GM21526 (cell line): Measurements from ENCODE around the gene ZBTB8OS.
"Not testable (repeated sequence)": the region's sequence is repeated elsewhere in the genome, so short reads cannot be mapped to it uniquely, and the experiment has no call there.

Experiments used
- ATAC-seq: cut with Tn5 transposase; IDR thresholded peaks from one replicate; pipeline ENCODE4 v1.9.1; 2021; ENCODE audit warnings: moderate library complexity; ENCODE audit not compliant: unreplicated experiment, low FRiP score

ZBTB8OS gene

DNA sequence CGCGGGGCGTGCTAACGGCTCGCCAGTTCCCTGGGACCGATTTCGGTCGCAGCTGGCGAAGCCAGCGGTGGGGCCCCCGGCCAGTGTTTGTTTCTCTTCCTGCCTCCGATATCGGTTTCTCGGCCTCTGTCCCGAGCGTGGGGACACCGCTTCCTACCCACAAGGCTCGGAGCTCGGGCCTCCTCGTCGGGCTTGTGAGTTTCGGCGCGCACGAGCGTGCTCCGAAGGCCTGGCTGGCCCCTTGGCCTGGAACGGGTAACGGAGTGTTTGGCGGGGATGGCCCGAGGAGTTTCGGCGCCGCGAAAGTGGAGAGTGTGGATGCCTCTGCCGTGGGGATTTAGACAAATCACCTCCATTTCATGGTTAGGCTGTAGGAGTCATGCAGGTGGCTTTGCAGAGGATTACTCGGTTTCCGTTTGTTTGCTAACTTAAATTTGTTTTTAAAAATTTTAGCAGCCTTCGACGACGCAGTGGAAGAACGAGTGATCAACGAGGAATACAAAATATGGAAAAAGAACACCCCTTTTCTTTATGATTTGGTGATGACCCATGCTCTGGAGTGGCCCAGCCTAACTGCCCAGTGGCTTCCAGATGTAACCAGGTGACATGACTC lies 1.2 kb upstream of the ZBTB8OS start:
- no peak for ATAC-seq

DNA sequence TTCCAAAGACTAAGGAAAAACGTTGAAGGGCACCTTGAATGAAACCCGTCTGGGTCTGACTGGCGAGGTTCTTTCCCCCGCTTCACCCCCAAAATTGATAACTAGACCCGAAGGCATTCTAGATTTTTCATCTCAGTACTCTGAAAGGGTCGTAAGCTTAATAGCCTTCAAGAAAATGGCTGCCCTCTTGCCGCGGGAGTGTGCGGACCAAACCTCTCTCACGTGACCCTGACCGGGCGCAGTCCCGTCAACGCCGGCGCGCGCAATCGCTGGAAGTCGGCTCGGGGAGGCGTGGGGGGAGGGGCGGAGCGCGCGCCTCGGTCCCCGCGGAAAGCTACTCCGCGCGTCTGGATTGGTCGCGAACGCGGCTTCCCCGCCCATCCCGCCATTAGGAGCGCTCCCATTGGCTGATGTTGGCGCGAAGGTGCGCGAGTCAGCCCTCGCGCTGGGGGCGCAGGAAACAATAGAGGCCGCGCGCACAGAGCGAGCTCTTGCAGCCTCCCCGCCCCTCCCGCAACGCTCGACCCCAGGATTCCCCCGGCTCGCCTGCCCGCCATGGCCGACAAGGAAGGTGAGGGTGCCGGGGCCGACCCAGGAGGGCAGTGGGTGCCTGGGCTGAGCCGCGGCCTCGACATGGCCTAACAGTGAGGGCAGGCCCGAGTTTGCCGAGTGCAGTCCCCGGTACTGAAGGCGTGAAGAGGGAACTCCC lies 556 bp upstream of the ZBTB8OS start, which contains the start of gene RBBP4:
TSS of gene RBBP4 (plus strand) at position 457 of the 709 bp plus-strand sequence. CDS start at position 556, 99 bp downstream.
- ATAC-seq: peak; percentile 77

DNA sequence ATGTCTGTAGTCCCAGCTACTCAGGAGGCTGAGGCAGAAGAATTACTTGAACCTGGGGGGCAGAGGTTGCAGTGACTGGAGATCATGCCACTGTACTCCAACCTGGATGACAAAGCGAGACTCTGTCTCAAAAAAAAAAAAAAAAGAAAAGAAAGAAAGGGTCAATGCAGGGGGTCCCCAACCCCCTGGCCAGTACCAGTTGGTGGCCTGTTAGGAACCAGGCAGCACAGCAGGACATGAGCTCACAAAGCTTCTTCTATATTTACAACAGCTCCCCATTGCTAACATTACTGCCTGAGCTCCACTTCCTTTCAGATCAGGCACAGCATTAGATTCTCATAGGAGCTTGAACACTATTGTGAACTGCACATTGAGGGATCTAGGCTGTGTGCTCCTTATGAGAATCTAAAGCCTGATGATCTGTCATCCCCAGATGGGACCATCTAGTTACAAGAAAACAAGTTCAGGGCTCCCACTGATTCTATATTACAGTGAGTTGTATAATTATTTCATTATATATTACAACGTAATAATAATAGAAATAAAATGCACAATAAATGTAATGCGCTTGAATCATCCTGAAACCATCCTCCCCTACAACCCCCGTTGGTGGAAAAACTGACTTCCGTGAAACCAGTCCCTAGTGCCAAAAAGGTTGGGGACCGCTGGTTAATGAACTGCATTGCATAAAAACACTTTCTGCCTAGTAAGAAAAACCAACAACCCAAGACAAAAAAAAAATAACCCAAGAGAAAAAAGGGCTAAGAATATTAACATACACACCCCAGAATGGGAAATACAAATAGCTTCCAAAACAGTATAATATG lies 2.8 kb downstream of the ZBTB8OS start:
- no peak for ATAC-seq

DNA sequence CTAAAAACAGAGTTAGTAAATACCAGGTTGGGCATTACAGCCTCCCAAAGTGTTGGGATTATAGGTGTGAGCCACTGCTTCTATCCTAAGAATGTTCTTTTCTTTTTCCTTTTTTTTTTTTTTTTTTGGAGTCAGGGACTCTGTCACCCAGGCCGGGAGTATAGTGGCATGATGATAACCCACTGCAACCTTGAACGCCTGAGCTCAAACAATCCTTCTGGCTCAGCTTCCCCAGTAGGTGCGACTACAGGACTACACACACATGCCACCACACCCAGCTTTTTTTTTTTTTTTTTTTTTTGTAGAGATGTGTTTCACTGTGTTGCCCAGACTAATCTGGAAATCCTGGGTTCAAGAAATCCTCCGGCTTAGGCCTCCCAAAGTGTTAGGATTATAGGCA lies 5.9 kb downstream of the ZBTB8OS start:
- ATAC-seq: no peak

DNA sequence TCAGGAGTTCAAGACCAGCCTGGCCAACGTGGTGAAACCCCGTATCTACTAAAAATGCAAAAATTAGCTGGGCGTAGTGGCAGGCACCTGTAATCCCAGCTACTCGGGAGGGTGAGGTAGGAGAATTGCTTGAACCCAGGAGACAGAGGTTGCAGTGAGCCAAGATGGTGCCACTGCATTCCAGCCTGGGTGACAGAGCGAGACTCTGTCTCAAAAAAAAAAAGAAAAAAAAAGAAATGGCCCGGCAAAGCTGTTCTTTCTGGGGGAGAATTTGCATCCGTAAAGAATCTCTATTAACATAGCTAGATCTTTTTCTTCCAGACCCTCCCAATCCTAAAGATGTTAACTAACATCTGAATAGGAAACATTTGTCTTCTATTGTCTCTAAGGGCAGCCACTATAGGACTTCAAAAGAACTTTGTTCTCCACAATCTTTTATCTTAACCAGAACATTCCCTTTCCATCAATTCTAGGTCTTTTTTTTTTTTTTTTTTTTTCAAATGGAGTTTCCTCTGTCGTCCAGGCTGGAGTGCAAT lies 8.0 kb downstream of the ZBTB8OS start:
- ATAC-seq: not testable (repeated sequence)

DNA sequence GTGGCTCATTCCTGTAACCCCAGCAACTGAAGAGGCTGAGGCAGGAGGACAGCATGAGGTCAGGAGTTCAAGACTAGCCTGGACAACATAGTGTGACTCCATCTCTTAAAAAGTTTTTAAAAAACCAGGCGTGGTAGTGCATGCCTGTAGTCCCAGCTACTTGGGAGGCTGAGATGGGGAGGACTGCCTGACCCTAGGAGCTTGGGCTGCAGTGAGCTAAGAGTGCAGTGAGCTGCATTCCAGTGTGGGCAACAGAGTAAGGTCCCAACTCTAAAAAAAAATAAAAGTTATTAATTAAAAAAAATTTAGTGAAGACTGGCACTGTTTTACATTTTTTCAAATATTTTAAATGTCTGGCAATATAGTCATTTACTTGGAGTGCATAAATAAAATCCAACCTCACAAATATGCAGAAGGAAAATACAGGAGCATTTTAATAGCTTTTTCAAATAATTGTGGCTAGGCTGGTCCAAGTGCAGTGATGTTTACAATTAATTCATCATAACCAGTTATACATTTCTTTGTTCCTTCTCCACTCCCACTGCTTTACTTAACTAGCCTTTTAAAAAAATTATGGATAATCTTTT lies 10.8 kb downstream of the ZBTB8OS start:
- no peak for ATAC-seq

DNA sequence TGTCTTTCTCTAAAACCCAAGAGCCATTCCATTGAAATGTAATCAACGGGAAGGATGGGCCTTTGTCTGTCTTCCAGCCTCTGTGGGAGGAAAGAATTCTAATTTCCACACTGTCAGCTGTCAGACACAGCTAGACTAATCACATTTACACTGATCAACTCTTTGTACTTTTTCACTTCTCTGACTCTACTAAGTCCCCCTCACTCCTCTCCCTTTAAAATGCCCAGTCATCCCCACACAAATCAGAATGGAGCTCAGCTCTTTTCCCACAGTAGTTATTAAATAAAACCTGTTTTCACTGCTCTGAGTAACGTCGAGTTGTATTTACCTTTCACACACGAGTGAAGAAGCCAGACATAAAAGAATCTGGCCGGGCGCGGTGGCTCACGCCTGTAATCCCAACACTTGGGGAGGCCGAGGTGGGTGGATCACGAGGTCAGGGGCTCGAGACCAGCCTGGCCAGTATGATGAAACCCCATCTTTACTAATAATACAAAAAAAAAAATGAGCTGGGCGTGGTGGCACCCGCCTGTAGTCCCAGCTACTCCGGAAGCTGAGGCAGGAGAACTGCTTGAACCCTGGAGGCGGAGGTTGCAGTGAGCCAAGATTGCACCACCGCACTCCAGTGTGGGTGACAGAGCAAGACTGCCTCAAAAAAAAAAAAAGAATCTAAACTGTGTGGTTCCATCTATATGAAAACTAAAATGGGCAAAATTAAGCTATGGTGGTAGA lies 13.3 kb downstream of the ZBTB8OS start:
- no peak for ATAC-seq

DNA sequence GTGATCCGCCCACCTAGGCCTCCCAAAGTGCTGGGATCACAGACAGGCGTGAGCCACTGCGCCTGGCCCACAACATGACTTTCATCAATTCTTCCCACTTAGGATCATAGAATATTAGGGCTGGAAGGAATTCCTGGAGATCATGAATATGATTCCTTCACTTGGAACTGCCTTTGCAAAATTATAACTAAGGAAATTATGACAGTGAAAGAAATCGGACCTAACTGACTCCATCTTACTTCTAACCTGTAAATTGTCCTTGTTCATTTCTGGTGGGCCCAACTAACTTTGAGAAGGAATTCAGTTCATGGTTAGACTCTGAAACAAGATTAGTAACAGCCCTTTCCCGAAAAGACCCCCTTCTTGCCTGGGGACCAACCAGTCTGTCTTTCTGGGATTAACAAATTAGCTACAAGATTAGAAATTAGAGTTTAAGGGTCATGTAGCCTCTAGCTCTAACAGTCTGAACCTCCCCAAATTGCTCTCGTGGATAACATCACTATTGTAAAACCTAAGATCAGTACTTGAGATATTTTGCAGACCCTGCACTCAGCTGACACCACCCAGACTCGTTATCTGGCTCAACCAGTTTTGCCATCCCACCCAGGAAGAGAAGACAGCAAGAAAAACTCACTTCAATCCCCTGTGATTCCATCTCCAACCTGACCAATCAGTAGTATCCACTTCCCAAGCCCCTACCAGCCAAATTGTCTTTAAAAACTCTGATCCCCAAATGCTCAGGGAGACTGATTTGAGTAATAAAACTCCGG lies 14.7 kb downstream of the ZBTB8OS start:
- no peak for ATAC-seq

DNA sequence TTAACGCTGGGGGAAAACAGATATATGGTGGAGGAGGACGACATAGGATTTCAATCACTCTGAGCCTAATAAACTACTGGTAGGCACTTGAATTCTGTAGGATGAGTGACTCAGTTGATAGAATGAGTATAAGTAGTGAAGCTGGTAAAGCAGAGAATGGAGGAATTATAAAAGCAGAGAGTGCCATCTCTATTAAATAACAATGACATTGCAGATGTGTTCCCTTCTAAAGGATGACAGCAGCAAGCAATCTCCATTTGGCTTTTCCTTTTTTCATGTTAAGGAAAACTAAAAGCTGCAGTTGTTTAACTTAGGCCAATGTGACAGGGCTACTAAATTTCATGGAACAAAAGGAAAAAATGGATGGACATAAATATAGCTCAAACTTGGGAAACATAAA lies 17.5 kb downstream of the ZBTB8OS start:
- no peak for ATAC-seq

DNA sequence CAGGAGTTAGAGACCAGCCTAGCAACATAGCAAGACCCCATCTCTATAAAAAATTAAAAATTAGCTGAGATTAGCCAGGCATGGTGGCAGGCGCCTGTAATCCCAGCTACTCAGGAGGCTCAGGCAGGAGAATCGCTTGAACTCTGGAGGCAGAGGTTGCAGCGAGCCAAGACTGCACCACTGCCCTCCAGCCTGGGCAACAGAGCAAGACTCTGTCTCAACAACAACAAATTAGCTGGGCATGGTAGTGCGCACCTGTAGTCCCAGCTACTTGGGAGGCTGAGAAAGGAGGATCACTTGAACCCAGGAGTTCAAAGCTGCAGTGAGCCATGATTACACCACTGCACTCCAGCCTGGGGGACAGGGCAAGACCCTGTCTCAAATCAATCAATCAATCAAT lies 20.2 kb downstream of the ZBTB8OS start:
- not testable (repeated sequence) for ATAC-seq

DNA sequence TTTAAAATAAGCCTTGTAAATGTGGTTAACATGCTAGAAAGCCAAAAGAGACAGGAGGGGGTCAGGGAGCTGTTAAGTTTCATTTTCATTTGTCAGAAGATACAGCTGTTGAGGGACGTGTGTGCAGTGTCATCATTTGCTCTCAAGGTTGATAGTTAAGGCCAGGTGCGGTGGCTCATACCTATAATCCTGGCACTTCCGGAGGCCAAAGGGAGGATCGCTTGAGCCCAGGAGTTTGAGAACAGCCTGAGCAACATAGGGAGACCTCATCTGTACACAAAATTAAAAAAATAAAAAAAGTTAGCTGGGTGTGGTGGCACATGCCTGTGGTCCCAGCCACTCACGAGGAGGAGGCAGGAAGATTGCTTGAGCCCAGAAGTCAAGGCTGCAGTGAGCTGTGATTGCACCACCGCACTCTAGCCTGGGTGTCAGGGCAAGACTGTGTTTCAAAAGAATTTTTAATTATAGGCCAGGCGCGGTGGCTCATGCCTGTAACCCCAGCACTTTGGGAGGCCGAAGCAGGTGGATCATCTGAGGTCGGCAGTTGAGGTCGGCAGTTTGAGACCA lies 22.7 kb downstream of the ZBTB8OS start:
- peak; percentile 70 for ATAC-seq

DNA sequence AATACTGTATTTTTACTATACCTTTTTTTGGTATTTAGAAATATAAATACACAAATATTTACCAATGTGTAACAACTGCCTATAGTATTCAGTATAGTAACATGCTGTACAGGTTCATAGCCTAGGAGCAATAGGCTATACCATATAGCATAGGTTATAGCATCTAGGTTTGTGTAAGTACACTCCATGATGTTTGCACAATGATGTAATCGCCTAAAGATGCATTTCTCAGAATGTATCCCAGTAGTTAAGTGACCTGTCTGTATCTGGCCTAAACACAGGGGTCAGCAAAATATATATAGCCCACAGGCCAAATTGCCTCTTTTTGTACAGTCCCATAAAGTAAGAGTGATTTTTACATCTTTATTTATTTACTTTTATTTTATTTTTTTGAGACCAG lies 24.2 kb downstream of the ZBTB8OS start:
- ATAC-seq: no peak

DNA sequence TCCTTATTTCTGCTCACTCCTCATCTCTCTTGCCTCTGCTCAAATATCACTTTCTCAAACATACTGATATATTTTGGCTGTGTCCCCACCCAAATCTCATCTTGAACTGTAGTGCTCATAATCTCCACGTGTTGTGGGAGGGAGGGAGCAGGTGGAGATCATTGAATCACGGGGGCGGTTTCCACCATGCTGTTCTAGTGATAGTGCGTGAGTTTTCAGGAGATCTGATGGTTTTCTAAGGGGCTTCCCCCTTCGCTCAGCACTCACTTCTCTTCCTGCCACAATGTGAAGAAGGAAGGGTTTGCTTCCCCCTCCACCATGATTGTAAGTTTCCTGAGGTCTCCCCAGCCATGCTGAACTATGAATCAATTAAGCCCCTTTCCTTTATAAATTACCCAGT lies 26.6 kb downstream of the ZBTB8OS start:
- ATAC-seq: no peak

DNA sequence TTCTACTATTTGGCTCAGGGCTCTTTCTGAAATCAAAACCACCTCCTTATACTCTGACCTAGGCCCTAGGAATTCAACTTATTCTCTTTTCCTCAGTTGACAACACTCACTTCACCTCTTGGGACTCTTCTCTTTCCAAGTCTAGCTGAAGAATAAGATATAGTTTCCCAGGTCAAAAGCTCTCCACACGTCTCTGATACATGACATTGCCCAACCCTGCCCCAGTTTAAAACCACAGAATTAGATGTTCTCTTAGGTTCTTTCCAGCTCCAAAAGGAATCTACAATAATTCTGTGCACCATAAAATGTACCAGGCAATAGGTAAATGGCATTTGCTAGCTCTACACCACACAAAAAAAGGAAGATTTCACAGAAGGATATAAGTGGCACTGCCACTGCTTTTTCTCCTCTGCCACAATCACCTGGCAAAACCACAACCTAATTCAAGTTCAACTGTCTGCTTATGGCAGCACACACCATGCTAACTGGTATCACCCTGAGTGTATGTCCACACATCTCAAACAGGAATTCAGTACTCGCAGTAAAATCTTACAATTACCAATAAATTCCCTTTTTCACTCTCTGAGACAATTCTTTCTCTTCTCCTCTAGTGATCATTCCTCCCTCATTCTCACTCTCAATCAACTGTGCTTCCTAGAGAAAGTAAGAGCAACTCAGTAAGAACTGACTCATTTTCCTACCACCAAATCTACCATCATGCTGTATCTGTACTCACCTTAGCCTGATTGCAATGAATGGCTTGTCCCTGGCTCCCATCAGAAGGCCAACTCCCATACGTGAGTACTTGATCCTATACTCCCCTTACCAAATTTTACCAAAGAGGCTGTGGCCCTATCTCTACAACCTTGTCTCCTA lies 27.3 kb downstream of the ZBTB8OS start:
- ATAC-seq: no peak

DNA sequence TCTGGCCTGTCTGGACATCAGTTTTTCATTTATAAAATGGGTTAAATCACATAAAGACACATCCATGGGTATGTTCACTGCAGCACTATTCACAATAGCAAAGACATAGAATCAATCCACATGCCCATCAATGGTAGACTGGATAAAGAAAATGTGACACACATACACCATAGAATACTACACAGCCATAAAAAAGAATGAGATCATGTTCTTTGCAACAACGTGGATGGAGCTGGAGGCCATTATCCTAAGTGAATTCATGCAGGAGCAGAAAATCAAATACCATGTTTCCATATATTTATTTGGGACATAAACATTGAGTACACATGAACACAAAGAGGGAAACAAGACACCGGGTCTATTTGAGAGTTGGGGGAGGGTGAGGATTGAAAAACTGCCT lies 28.1 kb downstream of the ZBTB8OS start:
- no peak for ATAC-seq

DNA sequence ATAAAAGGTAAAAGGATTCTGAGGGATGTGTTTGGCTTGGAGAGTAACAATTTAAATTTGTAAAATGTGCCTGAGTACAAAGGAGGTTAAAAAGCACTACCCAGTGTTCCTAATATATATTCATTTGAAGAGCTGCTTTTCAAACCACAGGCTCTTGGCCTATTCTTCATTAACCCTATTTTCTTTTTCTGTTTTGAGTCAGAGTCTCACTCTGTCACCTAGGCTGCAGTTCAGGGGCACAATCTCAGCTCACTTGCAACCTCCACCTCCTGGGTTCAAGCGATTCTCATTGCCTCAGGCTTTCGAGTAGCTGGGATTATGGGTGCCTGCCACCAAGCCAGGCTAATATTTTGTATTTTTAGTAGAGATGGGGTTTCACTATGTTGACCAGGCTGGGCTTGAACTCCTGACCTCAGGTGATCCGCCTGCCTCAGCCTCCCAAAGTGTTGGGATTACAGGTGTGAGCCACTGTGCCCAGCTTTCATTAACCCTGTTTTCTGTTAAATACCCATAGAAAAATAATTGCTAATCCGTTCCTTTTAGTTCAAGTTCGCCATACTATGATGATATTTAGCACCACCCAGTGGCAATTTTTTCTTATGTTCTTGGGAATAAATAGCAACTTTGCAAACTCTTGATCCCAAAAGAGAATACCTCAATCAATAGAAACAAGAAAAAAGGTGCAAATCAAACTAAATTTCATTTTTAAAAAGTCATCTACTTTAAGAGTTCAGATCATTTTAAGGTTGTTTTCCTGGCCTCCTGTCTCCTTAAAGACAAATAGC lies 30.5 kb downstream of the ZBTB8OS start:
- ATAC-seq: peak; percentile 53

DNA sequence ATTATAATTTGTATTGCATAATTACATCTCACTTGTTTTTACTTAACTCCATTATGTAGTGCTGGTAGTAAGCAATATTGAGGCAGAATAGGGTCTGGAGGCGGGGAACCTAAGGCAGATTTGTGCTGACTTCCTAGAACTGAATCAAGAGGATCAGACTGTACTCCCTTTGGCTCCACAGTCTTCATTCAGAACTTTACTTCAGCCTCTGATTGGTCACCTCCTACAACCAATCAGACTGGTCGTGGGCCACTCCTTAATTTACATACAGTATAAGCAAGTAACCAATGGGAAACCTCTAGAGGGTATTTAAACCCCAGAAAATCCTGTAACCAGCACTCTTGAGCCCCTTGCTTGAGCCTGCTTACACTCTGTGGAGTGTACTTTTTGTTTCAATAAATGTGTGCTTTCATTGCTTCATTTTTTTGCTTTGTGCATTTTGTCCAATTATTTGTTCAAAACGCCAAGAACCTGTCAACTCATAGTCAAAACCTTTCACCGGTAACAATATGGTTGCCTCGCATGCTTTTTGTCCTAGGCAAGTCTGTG lies 31.6 kb downstream of the ZBTB8OS start:
- no peak for ATAC-seq
